Activated CD8-positive, alpha-beta memory T cell treated with anti-CD3 and anti-CD28 coated beads, Interleukin-2, amount 50 U/mL, for 1 hour (primary cell): ENCODE measurements around the gene FEN1.

ENCODE experiments used
- DNase-seq: peaks from one replicate; pipeline ENCODE4 v3.0.0-alpha.2; 2020; ENCODE audit errors: extremely low read depth

FEN1 gene

GRCh38 chr11:61792310-61793082 lies at the start of gene FEN1, which contains the start of gene TMEM258:
TSS of gene FEN1 (plus strand) at chr11:61792911. CDS start at chr11:61795362, 2,451 bp downstream.
TSS of gene TMEM258 (minus strand) at chr11:61792599. CDS start at chr11:61792558, 41 bp downstream.
- peak; percentile 59 for DNase-seq

- no peak for DNase-seq
These were observed 49.1 kb upstream of the FEN1 start for GRCh38 chr11:61743486-61744095.

- no peak for DNase-seq
These were observed 48.5 kb upstream of the FEN1 start for GRCh38 chr11:61744181-61744580.

- DNase-seq = no peak
These were observed 48.0 kb upstream of the FEN1 start for GRCh38 chr11:61744609-61745156.

- DNase-seq = no peak
These were observed 46.8 kb upstream of the FEN1 start for GRCh38 chr11:61745781-61746441.

- DNase-seq = no peak
These were observed 46.1 kb upstream of the FEN1 start for GRCh38 chr11:61746442-61747191.

GRCh38 chr11:61747192-61747966 lies 45.3 kb upstream of the FEN1 start:
- no peak for DNase-seq

GRCh38 chr11:61747967-61748285 lies 44.8 kb upstream of the FEN1 start:
- no peak for DNase-seq

- no peak for DNase-seq
These were observed 43.0 kb upstream of the FEN1 start for GRCh38 chr11:61749591-61750217.

- no peak for DNase-seq
These were observed 42.0 kb upstream of the FEN1 start for GRCh38 chr11:61750631-61751273.

- DNase-seq = no peak
These were observed 41.3 kb upstream of the FEN1 start for GRCh38 chr11:61751384-61751783.

- DNase-seq = no peak
These were observed 40.4 kb upstream of the FEN1 start, which contains the start of gene MYRF for GRCh38 chr11:61752117-61752924. TSS of gene MYRF (plus strand) at chr11:61752636. CDS start at chr11:61752745, 109 bp downstream.

GRCh38 chr11:61752925-61753521 lies 39.7 kb upstream of the FEN1 start:
- no peak for DNase-seq

GRCh38 chr11:61753672-61754071 lies 39.0 kb upstream of the FEN1 start:
- no peak for DNase-seq

GRCh38 chr11:61754534-61755482 lies 37.9 kb upstream of the FEN1 start:
- no peak for DNase-seq

GRCh38 chr11:61756147-61756451 lies 36.6 kb upstream of the FEN1 start:
- DNase-seq = no peak

GRCh38 chr11:61756452-61757212 lies 36.1 kb upstream of the FEN1 start:
- DNase-seq = no peak
